Endothelial cell of umbilical vein (primary cell): ENCODE measurements around the gene TICAM2.

Experiments used
- CTCF ChIP-seq, 2 donors: IDR thresholded peaks; 1 replicate in 1 of 2; 2 replicates in 1 of 2; pipeline ENCODE4 v1.5.1; 2011; ENCODE audit warnings: low read length in 2 of 2, mild to moderate bottlenecking in 2 of 2, moderate library complexity in 2 of 2, control low read depth in 1 of 2, inconsistent platforms in 1 of 2, low read depth in 1 of 2; ENCODE audit not compliant: insufficient read depth in 1 of 2; ENCODE audit errors: extremely low read depth in 1 of 2
- EZH2 ChIP-seq: IDR thresholded peaks from 2 replicates; pipeline ENCODE4 v1.6.1; 2012; ENCODE audit warnings: borderline replicate concordance, low read depth, mild to moderate bottlenecking, moderate library complexity, low read length, inconsistent platforms; ENCODE audit not compliant: severe bottlenecking
- FOS ChIP-seq: IDR thresholded peaks from 2 replicates; pipeline ENCODE4 v1.6.1; 2011; ENCODE audit warnings: mild to moderate bottlenecking, low read length, moderate library complexity, borderline replicate concordance; ENCODE audit not compliant: insufficient read depth
- JUN ChIP-seq: IDR thresholded peaks from 2 replicates; pipeline ENCODE4 v1.6.1; 2011; ENCODE audit warnings: borderline replicate concordance, low read depth; ENCODE audit not compliant: insufficient read length, insufficient read depth
- MAX ChIP-seq: IDR thresholded peaks from 2 replicates; pipeline ENCODE4 v1.6.1; 2011; ENCODE audit not compliant: insufficient read depth, insufficient read length
- MYC ChIP-seq: IDR thresholded peaks from one replicate; pipeline ENCODE4 v1.6.1; 2011; ENCODE audit warnings: mild to moderate bottlenecking, low read depth, low read length
- POLR2A ChIP-seq: IDR thresholded peaks from 2 replicates; pipeline ENCODE4 v1.6.1; 2012; ENCODE audit warnings: low read depth, mild to moderate bottlenecking, control low read depth, low read length
- POLR2AphosphoS5 ChIP-seq: IDR thresholded peaks from 2 replicates; pipeline ENCODE4 v1.6.1; 2012; ENCODE audit warnings: low read depth, mild to moderate bottlenecking, control low read depth, low read length, moderate library complexity; ENCODE audit not compliant: insufficient read depth

- TF ChIP-seq CTCF (IDR thresholded peaks at IDR 0.05; ENCODE audit: extremely low read depth in 1 of 2, insufficient read depth in 1 of 2, low read depth in 1 of 2, low read length in 2 of 2) (no peak), MAX (no peak), EZH2 (no peak), POLR2AphosphoS5 (no peak), MYC (no peak), JUN (no peak), POLR2A (no peak), FOS (no peak)
Measured at GRCh38 chr5:115611873-115612272, 9.6 kb upstream of the TICAM2 start.
